Measurements from ENCODE around the gene PGA5. TPM values are rescaled to one million over a fixed set of nuclear protein-coding genes. Genes with fewer than 3 reads are reported as not detected.
"Not testable (repeated sequence)": the region's sequence is repeated elsewhere in the genome, so short reads cannot be mapped to it uniquely, and the experiment has no call there.

PGA5 gene
- total RNA-seq (2014; rRNA removed; shearing (Covaris generic); ENCODE audit: low replicate concordance), result not detected in 2 replicates

- not testable (repeated sequence) for H3K9me3 ChIP-seq, H3K36me3 ChIP-seq, DNase-seq, H3K4me3 ChIP-seq, H3K27me3 ChIP-seq
Observed at GRCh38 chr11:61240875-61241274, at the start of gene PGA5. PGA5 (plus strand) TSS chr11:61241175; CDS start chr11:61241227, 52 bp downstream.

- DNase-seq, result no peak
Observed at GRCh38 chr11:61193596-61193995, 47.4 kb upstream of the PGA5 start.

GRCh38 chr11:61194169-61194671 lies 46.8 kb upstream of the PGA5 start:
- no peaks in the 10 kb centered on the region for H3K36me3 ChIP-seq
- DNase-seq, result no peak

More at GRCh38 chr11:61193596-61193995, 47.4 kb upstream of the PGA5 start:
- Histone ChIP-seq H3K9me3 (no peaks in the 10 kb centered on the region), H3K36me3 (no peaks in the 10 kb centered on the region), H3K27me3 (no peaks in the 10 kb centered on the region), H3K4me3 (no peak overlapping the region)

GRCh38 chr11:61194981-61195695 lies 45.8 kb upstream of the PGA5 start:
- Histone ChIP-seq H3K36me3 (no peaks in the 10 kb centered on the region), H3K27me3 (no peaks in the 10 kb centered on the region), H3K4me3 (no peak overlapping the region), H3K9me3 (no peaks in the 10 kb centered on the region)
- no peak for DNase-seq

More at GRCh38 chr11:61194169-61194671, 46.8 kb upstream of the PGA5 start:
- no peak overlapping the region for H3K4me3 ChIP-seq
- no peaks in the 10 kb centered on the region for H3K9me3 ChIP-seq
- H3K27me3 ChIP-seq, result no peaks in the 10 kb centered on the region

- H3K27me3 ChIP-seq, result no peaks in the 10 kb centered on the region
- H3K9me3 ChIP-seq, result no peaks in the 10 kb centered on the region
- no peak for DNase-seq
- no peak overlapping the region for H3K4me3 ChIP-seq
- no peaks in the 10 kb centered on the region for H3K36me3 ChIP-seq
Observed at GRCh38 chr11:61195719-61196118, 45.3 kb upstream of the PGA5 start.

- Histone ChIP-seq H3K27me3 (no peaks in the 10 kb centered on the region), H3K36me3 (no peaks in the 10 kb centered on the region), H3K4me3 (no peak overlapping the region), H3K9me3 (no peaks in the 10 kb centered on the region)
- no peak for DNase-seq
Observed at GRCh38 chr11:61198361-61198760, 42.6 kb upstream of the PGA5 start.

- Histone ChIP-seq H3K27me3 (no peaks in the 10 kb centered on the region), H3K4me3 (no peak overlapping the region), H3K36me3 (no peaks in the 10 kb centered on the region), H3K9me3 (no peaks in the 10 kb centered on the region)
- no peak for DNase-seq
Observed at GRCh38 chr11:61198948-61199523, 41.9 kb upstream of the PGA5 start.

- no peaks in the 10 kb centered on the region for H3K36me3 ChIP-seq
- H3K9me3 ChIP-seq, result no peaks in the 10 kb centered on the region
- no peak overlapping the region for H3K4me3 ChIP-seq
- no peaks in the 10 kb centered on the region for H3K27me3 ChIP-seq
- no peak for DNase-seq
Observed at GRCh38 chr11:61201476-61201875, 39.5 kb upstream of the PGA5 start.

- not testable (repeated sequence) for H3K9me3 ChIP-seq, H3K4me3 ChIP-seq, DNase-seq, H3K36me3 ChIP-seq, H3K27me3 ChIP-seq
Observed at GRCh38 chr11:61202950-61203746, 37.8 kb upstream of the PGA5 start, which contains the start of gene PGA3. PGA3 (plus strand) TSS chr11:61203515; CDS start chr11:61203565, 50 bp downstream.

GRCh38 chr11:61203873-61204272 lies 37.1 kb upstream of the PGA5 start:
- not testable (repeated sequence) for H3K36me3 ChIP-seq, H3K9me3 ChIP-seq, DNase-seq, H3K4me3 ChIP-seq, H3K27me3 ChIP-seq

- H3K27me3 ChIP-seq, DNase-seq, H3K36me3 ChIP-seq, H3K4me3 ChIP-seq, H3K9me3 ChIP-seq: not testable (repeated sequence)
Observed at GRCh38 chr11:61204502-61205059, 36.4 kb upstream of the PGA5 start.

GRCh38 chr11:61207636-61208310 lies 33.2 kb upstream of the PGA5 start:
- H3K4me3 ChIP-seq, DNase-seq, H3K36me3 ChIP-seq, H3K27me3 ChIP-seq, H3K9me3 ChIP-seq: not testable (repeated sequence)

GRCh38 chr11:61210629-61211028 lies 30.3 kb upstream of the PGA5 start:
- H3K4me3 ChIP-seq, H3K36me3 ChIP-seq, H3K27me3 ChIP-seq, H3K9me3 ChIP-seq, DNase-seq: not testable (repeated sequence)

GRCh38 chr11:61211327-61211952 lies 29.5 kb upstream of the PGA5 start:
- H3K27me3 ChIP-seq, H3K9me3 ChIP-seq, DNase-seq, H3K36me3 ChIP-seq, H3K4me3 ChIP-seq: not testable (repeated sequence)

- not testable (repeated sequence) for DNase-seq, H3K36me3 ChIP-seq
Observed at GRCh38 chr11:61212202-61212601, 28.8 kb upstream of the PGA5 start.

GRCh38 chr11:61213711-61214324 lies 27.2 kb upstream of the PGA5 start:
- not testable (repeated sequence) for H3K27me3 ChIP-seq, H3K9me3 ChIP-seq, H3K4me3 ChIP-seq, DNase-seq, H3K36me3 ChIP-seq

More at GRCh38 chr11:61212202-61212601, 28.8 kb upstream of the PGA5 start:
- not testable (repeated sequence) for H3K4me3 ChIP-seq, H3K27me3 ChIP-seq, H3K9me3 ChIP-seq

All from MG63 (cell line).